ENCODE results near the gene METTL24.
"Not testable (repeated sequence)": the region's sequence is repeated elsewhere in the genome, so short reads cannot be mapped to it uniquely, and the experiment has no call there.

METTL24 gene

GRCh38 chr6:110319843-110320242 is 38.3 kb downstream of the METTL24 start:
- H3K9ac ChIP-seq (ENCODE audit: low read depth in 1 of 2, low read length in 2 of 2): no peak overlapping the region
- no peak overlapping the region for H3K4me3 ChIP-seq (ENCODE audit: low read length in 2 of 2)
- no peaks in the 10 kb centered on the region for H3K4me1 ChIP-seq (ENCODE audit: control insufficient read depth in 2 of 2, insufficient read depth in 2 of 2, low read length in 2 of 2)
- H3K27me3 ChIP-seq (ENCODE audit: control insufficient read depth in 2 of 2, insufficient read depth in 2 of 2, low read length in 2 of 2): no peaks in the 10 kb centered on the region
- no peak overlapping the region for H3K27ac ChIP-seq (ENCODE audit: low read depth in 2 of 2, low read length in 2 of 2)
- no peaks in the 10 kb centered on the region for H3K36me3 ChIP-seq (ENCODE audit: control insufficient read depth in 2 of 2, insufficient read depth in 2 of 2, low read length in 2 of 2)
- no peaks in the 10 kb centered on the region for H3K9me3 ChIP-seq (ENCODE audit: control insufficient read depth in 2 of 2, low read length in 2 of 2)

- H3K9me3 ChIP-seq (ENCODE audit: control insufficient read depth in 2 of 2, low read length in 2 of 2): no peaks in the 10 kb centered on the region
- no peak overlapping the region for H3K4me3 ChIP-seq (ENCODE audit: low read length in 2 of 2)
Measured at GRCh38 chr6:110319381-110319780, 38.8 kb downstream of the METTL24 start.

GRCh38 chr6:110318971-110319370 is 39.2 kb downstream of the METTL24 start:
- Histone ChIP-seq H3K27ac (ENCODE audit: low read depth in 2 of 2, low read length in 2 of 2) (no peak overlapping the region), H3K9ac (ENCODE audit: low read depth in 1 of 2, low read length in 2 of 2) (no peak overlapping the region), H3K4me1 (ENCODE audit: control insufficient read depth in 2 of 2, insufficient read depth in 2 of 2, low read length in 2 of 2) (no peaks in the 10 kb centered on the region), H3K4me3 (ENCODE audit: low read length in 2 of 2) (no peak overlapping the region), H3K36me3 (ENCODE audit: control insufficient read depth in 2 of 2, insufficient read depth in 2 of 2, low read length in 2 of 2) (no peaks in the 10 kb centered on the region), H3K9me3 (ENCODE audit: control insufficient read depth in 2 of 2, low read length in 2 of 2) (no peaks in the 10 kb centered on the region), H3K27me3 (ENCODE audit: control insufficient read depth in 2 of 2, insufficient read depth in 2 of 2, low read length in 2 of 2) (no peaks in the 10 kb centered on the region)

More at GRCh38 chr6:110319381-110319780, 38.8 kb downstream of the METTL24 start:
- Histone ChIP-seq H3K27me3 (ENCODE audit: control insufficient read depth in 2 of 2, insufficient read depth in 2 of 2, low read length in 2 of 2) (no peaks in the 10 kb centered on the region), H3K36me3 (ENCODE audit: control insufficient read depth in 2 of 2, insufficient read depth in 2 of 2, low read length in 2 of 2) (no peaks in the 10 kb centered on the region), H3K9ac (ENCODE audit: low read depth in 1 of 2, low read length in 2 of 2) (no peak overlapping the region), H3K27ac (ENCODE audit: low read depth in 2 of 2, low read length in 2 of 2) (no peak overlapping the region), H3K4me1 (ENCODE audit: control insufficient read depth in 2 of 2, insufficient read depth in 2 of 2, low read length in 2 of 2) (no peaks in the 10 kb centered on the region)

GRCh38 chr6:110317646-110318045 is 40.5 kb downstream of the METTL24 start:
- no peaks in the 10 kb centered on the region for H3K27me3 ChIP-seq (ENCODE audit: control insufficient read depth in 2 of 2, insufficient read depth in 2 of 2, low read length in 2 of 2)
- H3K9ac ChIP-seq (ENCODE audit: low read depth in 1 of 2, low read length in 2 of 2): no peak overlapping the region
- no peaks in the 10 kb centered on the region for H3K36me3 ChIP-seq (ENCODE audit: control insufficient read depth in 2 of 2, insufficient read depth in 2 of 2, low read length in 2 of 2)
- H3K27ac ChIP-seq (ENCODE audit: low read depth in 2 of 2, low read length in 2 of 2): no peak overlapping the region
- H3K4me3 ChIP-seq (ENCODE audit: low read length in 2 of 2): no peak overlapping the region
- no peaks in the 10 kb centered on the region for H3K9me3 ChIP-seq (ENCODE audit: control insufficient read depth in 2 of 2, low read length in 2 of 2)
- H3K4me1 ChIP-seq (ENCODE audit: control insufficient read depth in 2 of 2, insufficient read depth in 2 of 2, low read length in 2 of 2): no peaks in the 10 kb centered on the region

GRCh38 chr6:110317189-110317588 is 41.0 kb downstream of the METTL24 start:
- Histone ChIP-seq H3K36me3 (ENCODE audit: control insufficient read depth in 2 of 2, insufficient read depth in 2 of 2, low read length in 2 of 2) (no peaks in the 10 kb centered on the region), H3K9ac (ENCODE audit: low read depth in 1 of 2, low read length in 2 of 2) (no peak overlapping the region), H3K27ac (ENCODE audit: low read depth in 2 of 2, low read length in 2 of 2) (no peak overlapping the region), H3K27me3 (ENCODE audit: control insufficient read depth in 2 of 2, insufficient read depth in 2 of 2, low read length in 2 of 2) (no peaks in the 10 kb centered on the region), H3K4me1 (ENCODE audit: control insufficient read depth in 2 of 2, insufficient read depth in 2 of 2, low read length in 2 of 2) (no peaks in the 10 kb centered on the region), H3K9me3 (ENCODE audit: control insufficient read depth in 2 of 2, low read length in 2 of 2) (no peaks in the 10 kb centered on the region), H3K4me3 (ENCODE audit: low read length in 2 of 2) (no peak overlapping the region)

GRCh38 chr6:110315869-110316398 is 42.2 kb downstream of the METTL24 start:
- H3K4me3 ChIP-seq (ENCODE audit: low read length in 2 of 2): no peak overlapping the region
- no peaks in the 10 kb centered on the region for H3K27me3 ChIP-seq (ENCODE audit: control insufficient read depth in 2 of 2, insufficient read depth in 2 of 2, low read length in 2 of 2)
- H3K9ac ChIP-seq (ENCODE audit: low read depth in 1 of 2, low read length in 2 of 2): no peak overlapping the region
- H3K36me3 ChIP-seq (ENCODE audit: control insufficient read depth in 2 of 2, insufficient read depth in 2 of 2, low read length in 2 of 2): no peaks in the 10 kb centered on the region
- H3K9me3 ChIP-seq (ENCODE audit: control insufficient read depth in 2 of 2, low read length in 2 of 2): no peaks in the 10 kb centered on the region
- no peaks in the 10 kb centered on the region for H3K4me1 ChIP-seq (ENCODE audit: control insufficient read depth in 2 of 2, insufficient read depth in 2 of 2, low read length in 2 of 2)
- H3K27ac ChIP-seq (ENCODE audit: low read depth in 2 of 2, low read length in 2 of 2): no peak overlapping the region

- no peak overlapping the region for H3K9ac ChIP-seq (ENCODE audit: low read depth in 1 of 2, low read length in 2 of 2)
- no peaks in the 10 kb centered on the region for H3K4me1 ChIP-seq (ENCODE audit: control insufficient read depth in 2 of 2, insufficient read depth in 2 of 2, low read length in 2 of 2)
- no peak overlapping the region for H3K4me3 ChIP-seq (ENCODE audit: low read length in 2 of 2)
- no peaks in the 10 kb centered on the region for H3K27me3 ChIP-seq (ENCODE audit: control insufficient read depth in 2 of 2, insufficient read depth in 2 of 2, low read length in 2 of 2)
- H3K9me3 ChIP-seq (ENCODE audit: control insufficient read depth in 2 of 2, low read length in 2 of 2): no peaks in the 10 kb centered on the region
- no peak overlapping the region for H3K27ac ChIP-seq (ENCODE audit: low read depth in 2 of 2, low read length in 2 of 2)
- no peaks in the 10 kb centered on the region for H3K36me3 ChIP-seq (ENCODE audit: control insufficient read depth in 2 of 2, insufficient read depth in 2 of 2, low read length in 2 of 2)
Measured at GRCh38 chr6:110315207-110315868, 42.8 kb downstream of the METTL24 start.

- no peaks in the 10 kb centered on the region for H3K4me1 ChIP-seq (ENCODE audit: control insufficient read depth in 2 of 2, insufficient read depth in 2 of 2, low read length in 2 of 2)
- H3K36me3 ChIP-seq (ENCODE audit: control insufficient read depth in 2 of 2, insufficient read depth in 2 of 2, low read length in 2 of 2): no peaks in the 10 kb centered on the region
- no peak overlapping the region for H3K9ac ChIP-seq (ENCODE audit: low read depth in 1 of 2, low read length in 2 of 2)
- H3K9me3 ChIP-seq (ENCODE audit: control insufficient read depth in 2 of 2, low read length in 2 of 2): no peaks in the 10 kb centered on the region
- H3K27me3 ChIP-seq (ENCODE audit: control insufficient read depth in 2 of 2, insufficient read depth in 2 of 2, low read length in 2 of 2): no peaks in the 10 kb centered on the region
- no peak overlapping the region for H3K4me3 ChIP-seq (ENCODE audit: low read length in 2 of 2)
- H3K27ac ChIP-seq (ENCODE audit: low read depth in 2 of 2, low read length in 2 of 2): no peak overlapping the region
Measured at GRCh38 chr6:110310861-110311446, 47.2 kb downstream of the METTL24 start.

GRCh38 chr6:110309432-110309831 is 48.7 kb downstream of the METTL24 start:
- not testable (repeated sequence) for H3K27me3 ChIP-seq (ENCODE audit: control insufficient read depth in 2 of 2, insufficient read depth in 2 of 2, low read length in 2 of 2); H3K4me1 ChIP-seq (ENCODE audit: control insufficient read depth in 2 of 2, insufficient read depth in 2 of 2, low read length in 2 of 2); H3K36me3 ChIP-seq (ENCODE audit: control insufficient read depth in 2 of 2, insufficient read depth in 2 of 2, low read length in 2 of 2); H3K4me3 ChIP-seq (ENCODE audit: low read length in 2 of 2); H3K9me3 ChIP-seq (ENCODE audit: control insufficient read depth in 2 of 2, low read length in 2 of 2); H3K27ac ChIP-seq (ENCODE audit: low read depth in 2 of 2, low read length in 2 of 2); H3K9ac ChIP-seq (ENCODE audit: low read depth in 1 of 2, low read length in 2 of 2)

GRCh38 chr6:110307368-110307767 is 50.8 kb downstream of the METTL24 start:
- no peak overlapping the region for H3K4me3 ChIP-seq (ENCODE audit: low read length in 2 of 2)
- no peaks in the 10 kb centered on the region for H3K36me3 ChIP-seq (ENCODE audit: control insufficient read depth in 2 of 2, insufficient read depth in 2 of 2, low read length in 2 of 2)
- no peak overlapping the region for H3K9ac ChIP-seq (ENCODE audit: low read depth in 1 of 2, low read length in 2 of 2)
- H3K4me1 ChIP-seq (ENCODE audit: control insufficient read depth in 2 of 2, insufficient read depth in 2 of 2, low read length in 2 of 2): no peaks in the 10 kb centered on the region
- no peaks in the 10 kb centered on the region for H3K9me3 ChIP-seq (ENCODE audit: control insufficient read depth in 2 of 2, low read length in 2 of 2)
- H3K27ac ChIP-seq (ENCODE audit: low read depth in 2 of 2, low read length in 2 of 2): no peak overlapping the region
- no peaks in the 10 kb centered on the region for H3K27me3 ChIP-seq (ENCODE audit: control insufficient read depth in 2 of 2, insufficient read depth in 2 of 2, low read length in 2 of 2)

Data from mucosa of rectum (tissue), 2 donors.